Testis (tissue), 2 donors: Measurements from ENCODE around the gene MAP3K4.

ENCODE experiments used
- CTCF ChIP-seq, 3 experiments: fragments of 450-650 bp in 2 of 3; fragments of 200-600 bp in 1 of 3; sonication (generic) in 1 of 3; IDR thresholded peaks; one replicate each; pipeline ENCODE4 v1.5.1; 2016 to 2019; ENCODE audit warnings: antibody characterized with exemption in 3 of 3, mild to moderate bottlenecking in 2 of 3, moderate library complexity in 1 of 3
- POLR2A ChIP-seq: fragments of 450-650 bp; IDR thresholded peaks from one replicate; pipeline ENCODE4 v1.6.1; 2017; ENCODE audit warnings: antibody characterized with exemption, mild to moderate bottlenecking, moderate library complexity

GRCh38 chr6:161021543-161021942, 30.0 kb downstream of the MAP3K4 start:
- TF ChIP-seq CTCF (IDR thresholded peaks at IDR 0.05) (no peak), POLR2A (no peak)
